ENCODE results near the gene DVL1. TPM values are rescaled to one million over a fixed set of nuclear protein-coding genes. Genes with fewer than 3 reads are reported as not detected.

DVL1 gene
- total RNA-seq, 2 donors from 2014 or later: 49.9 to 71.3 TPM

GRCh38 chr1:1287288-1288110, 61.7 kb downstream of the DVL1 start:
- Histone ChIP-seq H3K4me1 (peaks cover 14% of the 10 kb centered on the region), H3K4me3 (no peak overlapping the region), H3K9ac (ENCODE audit: low read depth in 2 of 2, low read length in 2 of 2) (no peak overlapping the region), H3K9me3 (no peaks in the 10 kb centered on the region), H3K36me3 (no peaks in the 10 kb centered on the region), H3K27ac (no peak overlapping the region), H3K27me3 (peaks cover 21% of the 10 kb centered on the region)
- TF ChIP-seq, protein P1, sequence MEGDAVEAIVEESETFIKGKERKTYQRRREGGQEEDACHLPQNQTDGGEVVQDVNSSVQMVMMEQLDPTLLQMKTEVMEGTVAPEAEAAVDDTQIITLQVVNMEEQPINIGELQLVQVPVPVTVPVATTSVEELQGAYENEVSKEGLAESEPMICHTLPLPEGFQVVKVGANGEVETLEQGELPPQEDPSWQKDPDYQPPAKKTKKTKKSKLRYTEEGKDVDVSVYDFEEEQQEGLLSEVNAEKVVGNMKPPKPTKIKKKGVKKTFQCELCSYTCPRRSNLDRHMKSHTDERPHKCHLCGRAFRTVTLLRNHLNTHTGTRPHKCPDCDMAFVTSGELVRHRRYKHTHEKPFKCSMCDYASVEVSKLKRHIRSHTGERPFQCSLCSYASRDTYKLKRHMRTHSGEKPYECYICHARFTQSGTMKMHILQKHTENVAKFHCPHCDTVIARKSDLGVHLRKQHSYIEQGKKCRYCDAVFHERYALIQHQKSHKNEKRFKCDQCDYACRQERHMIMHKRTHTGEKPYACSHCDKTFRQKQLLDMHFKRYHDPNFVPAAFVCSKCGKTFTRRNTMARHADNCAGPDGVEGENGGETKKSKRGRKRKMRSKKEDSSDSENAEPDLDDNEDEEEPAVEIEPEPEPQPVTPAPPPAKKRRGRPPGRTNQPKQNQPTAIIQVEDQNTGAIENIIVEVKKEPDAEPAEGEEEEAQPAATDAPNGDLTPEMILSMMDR (IDR thresholded peaks at IDR 0.05): no peak
- intact Hi-C loops (cut with DNase I): no loop called here
- no peak for DNase-seq

- no peak overlapping the region for H3K27ac ChIP-seq
- H3K4me3 ChIP-seq: no peak overlapping the region
- peaks cover 20% of the 10 kb centered on the region for H3K4me1 ChIP-seq
- no peaks in the 10 kb centered on the region for H3K36me3 ChIP-seq
- DNase-seq: no peak
- peaks cover 21% of the 10 kb centered on the region for H3K27me3 ChIP-seq
- TF ChIP-seq, protein P1 (IDR thresholded peaks at IDR 0.05): no peak
- no peaks in the 10 kb centered on the region for H3K9me3 ChIP-seq
- H3K9ac ChIP-seq (ENCODE audit: low read depth in 2 of 2, low read length in 2 of 2): no peak overlapping the region
- intact Hi-C loops (cut with DNase I): no loop called here
Measured at GRCh38 chr1:1286313-1287261, 62.6 kb downstream of the DVL1 start.

DNA sequence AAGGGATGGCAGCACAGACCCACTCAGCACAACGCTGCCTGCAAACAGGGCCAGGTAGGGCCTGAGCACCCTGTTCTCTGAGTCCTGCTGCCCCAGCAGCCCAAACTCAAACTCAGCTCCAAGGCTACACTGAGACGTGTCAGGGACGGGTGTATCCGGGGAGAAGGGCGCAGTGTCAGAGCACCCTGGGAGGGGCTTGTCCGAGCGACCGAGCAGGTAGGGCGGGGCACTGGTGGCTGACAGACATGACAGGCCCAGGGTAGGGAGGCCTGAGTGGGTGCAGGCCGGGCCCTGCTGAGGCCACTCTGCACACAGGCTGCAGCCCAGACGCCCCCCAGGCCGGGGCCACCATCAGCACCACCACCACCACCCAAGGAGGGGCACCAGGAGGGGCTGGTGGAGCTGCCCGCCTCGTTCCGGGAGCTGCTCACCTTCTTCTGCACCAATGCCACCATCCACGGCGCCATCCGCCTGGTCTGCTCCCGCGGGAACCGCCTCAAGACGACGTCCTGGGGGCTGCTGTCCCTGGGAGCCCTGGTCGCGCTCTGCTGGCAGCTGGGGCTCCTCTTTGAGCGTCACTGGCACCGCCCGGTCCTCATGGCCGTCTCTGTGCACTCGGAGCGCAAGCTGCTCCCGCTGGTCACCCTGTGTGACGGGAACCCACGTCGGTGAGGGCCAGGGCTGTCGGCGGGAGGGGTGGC, 63.5 kb downstream of the DVL1 start:
- no peak for DNase-seq
- H3K36me3 ChIP-seq: no peaks in the 10 kb centered on the region
- peak overlapping the region in 1 of 2 donors; percentile 34 for H3K9ac ChIP-seq (ENCODE audit: low read depth in 2 of 2, low read length in 2 of 2)
- TF ChIP-seq, protein P1 (IDR thresholded peaks at IDR 0.05): no peak
- H3K4me3 ChIP-seq: no peak overlapping the region
- intact Hi-C loops (cut with DNase I): no loop called here
- peaks cover 13% of the 10 kb centered on the region for H3K4me1 ChIP-seq
- no peak overlapping the region for H3K27ac ChIP-seq
- no peaks in the 10 kb centered on the region for H3K9me3 ChIP-seq
- H3K27me3 ChIP-seq: peaks cover 21% of the 10 kb centered on the region

Small RNA genes within 50 kb of the gene (microRNA-seq; reads per million reads assigned to microRNA genes)
- gene MIR6726 (not detected), gene MIR6727 (not detected), gene MIR6808 (not detected)

Other genes with a start within 250 kb of the DVL1 start
- 10 to 100 TPM; 18.9 to 36.0 TPM for gene C1orf159, start 233.3 kb downstream of the DVL1 start, total RNA-seq
- gene TTLL10, start 175.5 kb downstream of the DVL1 start, total RNA-seq: 1 to 10 TPM in 1 of 2 donors, under 1 TPM in 1; 0.64 to 2.3 TPM
- 1 to 10 TPM in 1 of 2 donors, under 1 TPM in 1; 0.61 to 1.7 TPM for gene TNFRSF18, start 142.8 kb downstream of the DVL1 start, total RNA-seq
- 1 to 10 TPM; 1.2 to 2.3 TPM for gene TNFRSF4, start 135.3 kb downstream of the DVL1 start, total RNA-seq
- 100 to 1,000 TPM; 202 to 325 TPM for gene SDF4, start 117.4 kb downstream of the DVL1 start, total RNA-seq
- gene B3GALT6, start 117.2 kb downstream of the DVL1 start, total RNA-seq: 10 to 100 TPM in 1 of 2 donors, 1 to 10 TPM in 1; 8.0 to 12.0 TPM
- 10 to 100 TPM; 21.3 to 34.2 TPM for gene C1QTNF12, start 102.7 kb downstream of the DVL1 start, total RNA-seq
- 10 to 100 TPM; 43.1 to 83.3 TPM for gene UBE2J2, start 75.6 kb downstream of the DVL1 start, total RNA-seq
- gene SCNN1D, start 69.0 kb downstream of the DVL1 start, total RNA-seq: 1 to 10 TPM; 1.1 to 2.2 TPM
- 10 to 100 TPM; 34.1 to 68.1 TPM for gene ACAP3, start 41.5 kb downstream of the DVL1 start, total RNA-seq
- 10 to 100 TPM; 14.3 to 35.8 TPM for gene PUSL1, start 40.8 kb downstream of the DVL1 start, total RNA-seq
- gene INTS11, start 24.8 kb downstream of the DVL1 start, total RNA-seq: 100 to 1,000 TPM in 1 of 2 donors, 10 to 100 TPM in 1; 70.6 to 126 TPM
- gene CPTP, start 24.6 kb downstream of the DVL1 start, total RNA-seq: 10 to 100 TPM; 45.4 to 60.2 TPM
- gene TAS1R3, start 18.1 kb downstream of the DVL1 start, total RNA-seq: under 1 TPM; 0.24 to 0.57 TPM
- gene MXRA8, start 9.1 kb upstream of the DVL1 start, total RNA-seq: 10 to 100 TPM in 1 of 2 donors, 1 to 10 TPM in 1; 5.9 to 14.0 TPM
- 100 to 1,000 TPM; 179 to 332 TPM for gene AURKAIP1, start 25.8 kb upstream of the DVL1 start, total RNA-seq
- 100 to 1,000 TPM in 1 of 2 donors, 10 to 100 TPM in 1; 92.3 to 104 TPM for gene CCNL2, start 49.9 kb upstream of the DVL1 start, total RNA-seq
- gene MRPL20, start 57.9 kb upstream of the DVL1 start, total RNA-seq: 100 to 1,000 TPM in 1 of 2 donors, 10 to 100 TPM in 1; 88.1 to 143 TPM
- gene ANKRD65, start 71.9 kb upstream of the DVL1 start, total RNA-seq: 1 to 10 TPM in 1 of 2 donors, under 1 TPM in 1; 0.57 to 2.0 TPM
- gene VWA1, start 86.3 kb upstream of the DVL1 start, total RNA-seq: 10 to 100 TPM; 43.5 to 74.0 TPM
- gene ATAD3C, start 100.3 kb upstream of the DVL1 start, total RNA-seq: under 1 TPM; 0.16 to 0.64 TPM
- 10 to 100 TPM; 16.6 to 62.9 TPM for gene ATAD3B, start 122.3 kb upstream of the DVL1 start, total RNA-seq
- gene ATAD3A, start 162.7 kb upstream of the DVL1 start, total RNA-seq: 10 to 100 TPM; 19.6 to 74.0 TPM
- under 1 TPM; 0.77 to 0.91 TPM for gene TMEM240, start 191.2 kb upstream of the DVL1 start, total RNA-seq
- gene SSU72, start 225.4 kb upstream of the DVL1 start, total RNA-seq: 100 to 1,000 TPM; 120 to 175 TPM

Data from colonic mucosa (tissue), 4 donors.